Peyer's patch (tissue), 4 donors: Measurements from ENCODE around the gene PLXNA4.

Source experiments
- CTCF ChIP-seq, 6 experiments: fragments of 450-650 bp in 4 of 6; fragments of 200-600 bp in 2 of 6; sonication (generic) in 1 of 6; IDR thresholded peaks; one replicate each; pipeline ENCODE4 v1.5.1; 2017 to 2019; ENCODE audit warnings: antibody characterized with exemption in 6 of 6, mild to moderate bottlenecking in 3 of 6, moderate library complexity in 1 of 6
- POLR2A ChIP-seq, 2 donors: fragments of 450-650 bp; IDR thresholded peaks; one replicate each; pipeline ENCODE4 v1.5.1; 2017; ENCODE audit warnings: antibody characterized with exemption in 2 of 2, mild to moderate bottlenecking in 2 of 2, moderate library complexity in 2 of 2

DNA sequence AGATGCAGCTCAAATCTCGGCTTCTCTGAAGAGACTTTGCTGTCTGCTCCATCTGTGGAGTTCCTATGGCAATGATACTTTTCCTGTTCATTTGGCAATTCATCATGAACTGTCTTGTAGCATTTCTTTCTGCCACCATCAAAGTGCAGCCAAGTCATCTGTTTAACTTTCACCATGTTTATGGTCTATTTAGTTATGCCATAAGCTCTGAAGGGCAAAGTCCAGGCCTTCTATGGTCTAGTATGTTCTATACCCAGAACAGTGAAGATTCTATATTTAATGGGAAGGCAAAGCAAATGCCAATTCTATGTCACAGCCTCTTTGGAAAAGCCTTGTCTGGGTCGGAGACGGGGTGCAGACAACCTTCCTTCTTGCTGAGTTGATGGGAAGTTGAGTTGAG is 472.6 kb downstream of the PLXNA4 start:
- TF ChIP-seq CTCF (IDR thresholded peaks at IDR 0.05) (no peak), POLR2A (IDR thresholded peaks at IDR 0.05) (no peak)
